ENCODE data around the gene KIAA1671.

GRCh38 chr22:25090225-25090890 is 137.8 kb downstream of the KIAA1671 start:
- TF ChIP-seq CTCF (IDR thresholded peaks at IDR 0.05; ENCODE audit: poor library complexity, severe bottlenecking) (no peak), TAF1 (IDR thresholded peaks at IDR 0.05; ENCODE audit: low read depth) (no peak), REST (IDR thresholded peaks at IDR 0.05; ENCODE audit: borderline replicate concordance) (no peak), EP300 (conservative IDR thresholded peaks at IDR 0.05; ENCODE audit: poor library complexity, severe bottlenecking) (no peak), RAD21 (conservative IDR thresholded peaks at IDR 0.05) (no peak), POLR2AphosphoS5 (IDR thresholded peaks at IDR 0.05) (no peak), MXI1 (conservative IDR thresholded peaks at IDR 0.05; ENCODE audit: poor library complexity, severe bottlenecking) (no peak), EZH2 (IDR thresholded peaks at IDR 0.05; ENCODE audit: borderline replicate concordance, insufficient read depth, low read length, poor library complexity, severe bottlenecking) (no peak)
